HCT116 (cell line): ENCODE results near the gene HOXD9. TPM values are rescaled to one million over a fixed set of nuclear protein-coding genes. Genes with fewer than 3 reads are reported as not detected.

Experiments
- ATAC-seq: fragments of 200-7000 bp; cut with Tn5 transposase; 2 replicates; pipeline ENCODE4 v1.9.1; 2020; ENCODE audit warnings: mild to moderate bottlenecking, moderate library complexity
- BruUV-seq: library from RNA; stranded (reverse); fragments of 400-500 nt; replicated peaks from 2 replicates; lab custom pipeline; 2021; lab: Mats Ljungman, UMichigan
- CTCF ChIA-PET: fragments of 300-600 bp; sonication (Branson Sonifier 250); formaldehyde crosslinking; loops from one replicate; lab custom pipeline; 2021; ENCODE audit warnings: antibody characterized with exemption; lab: Charles Lee
- POLR2A ChIA-PET: fragments of 300-600, 350-600 bp; sonication (Branson Sonifier 250); formaldehyde crosslinking; loops from one replicate; lab custom pipeline; 2021; ENCODE audit warnings: antibody characterized with exemption; lab: Charles Lee
- RAD21 ChIA-PET, 2 experiments: fragments of 300-600 bp; sonication (Branson Sonifier 250); formaldehyde crosslinking; loops; one replicate each; lab custom pipeline; 2023; ENCODE audit warnings: low total read pairs in 2 of 2; ENCODE audit not compliant: uncharacterized antibody in 2 of 2, unreplicated experiment in 2 of 2, low non-redundant PET in 1 of 2; lab: Charles Lee
- DNase-seq: peaks from one replicate; pipeline ENCODE4 v3.0.0-alpha.2; 2010; ENCODE audit warnings: low read depth, low spot score
- H2AFZ ChIP-seq: fragments of 200-600 bp; shearing (Covaris generic), sonication (generic); 2 replicates; pipeline ENCODE4 v1.6.1; 2017; ENCODE audit warnings: low read depth, mixed run types, mixed read lengths, antibody characterized with exemption, low read length; ENCODE audit not compliant: poor library complexity, severe bottlenecking
- H3K27ac ChIP-seq: 2 replicates; pipeline ENCODE4 v1.5.1; 2012; ENCODE audit warnings: low read depth, low read length
- H3K27me3 ChIP-seq: fragments of 200-600 bp; sonication (generic); 2 replicates; pipeline ENCODE4 v1.6.1; 2016; ENCODE audit warnings: mixed run types, low read length, mixed read lengths; ENCODE audit not compliant: insufficient read depth
- H3K36me3 ChIP-seq, 2 experiments: fragments of 200-500 bp in 1 of 2; fragments of 200-600 bp in 1 of 2; sonication (Bioruptor generic) in 1 of 2; sonication (generic) in 1 of 2; 2 replicates each; pipeline versions ENCODE4 v1.5.1 to v1.6.1; 2014 to 2016; ENCODE audit warnings: low read length in 2 of 2, inconsistent platforms in 1 of 2, mixed read lengths in 1 of 2, mixed run types in 1 of 2; ENCODE audit not compliant: insufficient read depth in 2 of 2, control insufficient read depth in 1 of 2
- H3K4me1 ChIP-seq, 2 experiments: fragments of 200-600 bp in 1 of 2; sonication (generic) in 1 of 2; 2 replicates each; pipeline versions ENCODE4 v1.5.1 to v1.6.1; 2012 to 2017; ENCODE audit warnings: low read length in 2 of 2, inconsistent platforms in 1 of 2, mild to moderate bottlenecking in 1 of 2, mixed read lengths in 1 of 2, mixed run types in 1 of 2, moderate library complexity in 1 of 2; ENCODE audit not compliant: insufficient read depth in 2 of 2, control insufficient read depth in 1 of 2
- H3K4me2 ChIP-seq: fragments of 200-600 bp; sonication (generic); 2 replicates; pipeline ENCODE4 v1.6.1; 2017; ENCODE audit warnings: mixed run types, low read length, mixed read lengths
- H3K4me3 ChIP-seq, 2 experiments: fragments of 200-600 bp in 1 of 2; sonication (generic) in 1 of 2; replicated peaks in 1 of 2; 2 replicates each; pipeline ENCODE4 v1.5.1; 2011 to 2016; ENCODE audit warnings: low read length in 2 of 2, control low read depth in 1 of 2, low read depth in 1 of 2, mild to moderate bottlenecking in 1 of 2, mixed read lengths in 1 of 2, mixed run types in 1 of 2
- H3K79me2 ChIP-seq: fragments of 200-600 bp; sonication (generic); 2 replicates; pipeline ENCODE4 v1.6.1; 2017; ENCODE audit warnings: mild to moderate bottlenecking, mixed run types, low read length, moderate library complexity, mixed read lengths; ENCODE audit not compliant: insufficient read depth
- H3K9ac ChIP-seq: fragments of 200-600 bp; sonication (generic); 2 replicates; pipeline ENCODE4 v1.6.1; 2016; ENCODE audit warnings: low read length, mixed read lengths
- H3K9me2 ChIP-seq: fragments of 200-600 bp; sonication (generic), shearing (Covaris generic); 2 replicates; pipeline ENCODE4 v1.6.1; 2017; ENCODE audit warnings: mixed run types, mild to moderate bottlenecking, moderate library complexity; ENCODE audit not compliant: insufficient read depth
- H3K9me3 ChIP-seq, 2 experiments: fragments of 200-500 bp in 1 of 2; fragments of 200-600 bp in 1 of 2; sonication (Bioruptor generic) in 1 of 2; sonication (generic) in 1 of 2; 2 replicates each; pipeline ENCODE4 v1.6.1; 2014 to 2017; ENCODE audit warnings: low read length in 2 of 2, mixed read lengths in 2 of 2, inconsistent platforms in 1 of 2, low read depth in 1 of 2, mild to moderate bottlenecking in 1 of 2, mixed run types in 1 of 2, moderate library complexity in 1 of 2; ENCODE audit not compliant: control insufficient read depth in 1 of 2, insufficient read depth in 1 of 2
- H4K20me1 ChIP-seq: fragments of 200-600 bp; sonication (generic), shearing (Covaris generic); 2 replicates; pipeline ENCODE4 v1.6.1; 2017; ENCODE audit warnings: mixed run types, mild to moderate bottlenecking, moderate library complexity; ENCODE audit not compliant: insufficient read depth
- ELF1 ChIP-seq: IDR thresholded peaks from 2 replicates; pipeline ENCODE4 v1.6.1; 2012; ENCODE audit warnings: low read depth, borderline replicate concordance
- FOSL1 ChIP-seq: IDR thresholded peaks from 2 replicates; pipeline ENCODE4 v1.6.1; 2012; ENCODE audit warnings: low read depth
- POLR2AphosphoS5 ChIP-seq: IDR thresholded peaks from 2 replicates; pipeline ENCODE4 v1.6.1; 2011; ENCODE audit warnings: mild to moderate bottlenecking, low read depth, low read length, moderate library complexity
- SP1 ChIP-seq: IDR thresholded peaks from 2 replicates; pipeline ENCODE4 v1.6.1; 2012; ENCODE audit warnings: low read depth
- SRF ChIP-seq: IDR thresholded peaks from 2 replicates; pipeline ENCODE4 v1.6.1; 2012; ENCODE audit warnings: low read depth
- YY1 ChIP-seq: IDR thresholded peaks from 2 replicates; pipeline ENCODE4 v1.6.1; 2011; ENCODE audit warnings: low read length, low read depth, moderate library complexity, mild to moderate bottlenecking; ENCODE audit not compliant: insufficient replicate concordance; ENCODE audit errors: extremely low read depth
- intact Hi-C: fragments of 100-400 bp; cut with micrococcal nuclease; formaldehyde crosslinking; loops from 2 replicates; pipeline ENCODE4 v1.10.0; 2022
- total RNA-seq: library from RNA; stranded (reverse); gene quantifications from one replicate; pipeline ENCODE4 v1.2.1, GENCODE V29; 2021; ENCODE audit not compliant: unreplicated experiment
- TF ChIP-seq, protein P1 (sequence below): IDR thresholded peaks from 2 replicates; pipeline ENCODE4 v1.6.1; 2012; ENCODE audit warnings: low read depth
- TF ChIP-seq, protein P2 (sequence below): IDR thresholded peaks from 2 replicates; pipeline ENCODE4 v1.6.1; 2012
- TF ChIP-seq, protein P3 (sequence below), 3 experiments: fragments of 200-600 bp in 1 of 3; sonication (generic) in 1 of 3; IDR thresholded peaks in 2 of 3; conservative IDR thresholded peaks in 1 of 3; 2 replicates each; pipeline ENCODE4 v1.5.1; 2012 to 2017; ENCODE audit warnings: low read depth in 2 of 3, low read length in 2 of 3, antibody characterized with exemption in 1 of 3, borderline replicate concordance in 1 of 3, control low read depth in 1 of 3, mild to moderate bottlenecking in 1 of 3, mixed read lengths in 1 of 3, mixed run types in 1 of 3, moderate library complexity in 1 of 3; ENCODE audit not compliant: insufficient read depth in 1 of 3

Gene HOXD9
- total RNA-seq, 1 experiment from 2014 or later = not detected

DNA sequence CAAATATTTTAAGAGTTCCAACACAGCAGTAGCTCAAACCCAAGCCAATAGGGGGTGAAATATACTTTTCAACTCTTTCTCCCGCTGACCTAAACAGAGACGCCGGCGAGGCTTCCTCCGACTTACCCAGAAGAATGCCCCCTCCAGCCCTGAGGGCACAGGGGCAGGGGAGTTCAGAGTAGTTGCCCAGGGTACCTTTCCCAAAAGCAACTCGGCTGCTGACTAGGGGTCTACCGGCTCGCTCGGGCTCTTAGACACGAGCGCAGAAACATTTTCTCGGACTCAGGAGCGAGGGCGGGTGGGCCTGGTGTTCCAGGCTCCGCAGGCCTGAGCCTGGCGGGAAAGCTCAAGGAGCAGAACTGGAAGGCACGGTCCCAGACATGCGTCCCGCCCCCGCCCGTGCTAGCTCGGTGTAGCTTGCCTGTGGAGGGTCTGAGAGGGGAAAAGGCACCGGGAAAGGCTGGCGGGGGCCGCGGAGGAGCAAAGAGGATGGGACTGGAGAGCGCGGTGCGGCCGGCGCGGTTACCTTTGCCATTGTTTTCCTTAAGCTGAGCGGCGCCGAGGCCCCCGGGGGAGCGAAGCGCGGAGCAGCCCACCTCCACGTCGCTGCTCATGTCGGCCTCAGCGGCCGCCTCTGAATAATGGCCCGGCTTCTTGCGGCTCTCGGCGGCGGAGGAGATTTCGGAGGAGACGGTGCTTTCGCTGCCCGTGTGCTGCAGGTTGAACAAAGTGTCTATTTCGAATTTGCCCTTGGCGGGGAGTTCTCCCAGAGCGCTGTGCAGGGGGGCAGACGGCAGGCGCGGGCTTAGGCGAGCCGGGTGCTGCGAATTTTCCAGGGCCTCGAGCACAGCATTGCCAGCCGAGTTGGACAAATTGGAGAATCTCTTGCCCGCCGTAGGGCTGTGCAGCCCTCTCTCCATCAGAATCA, 39.4 kb upstream of the HOXD9 start (continued):
- TF ChIP-seq, protein P1, sequence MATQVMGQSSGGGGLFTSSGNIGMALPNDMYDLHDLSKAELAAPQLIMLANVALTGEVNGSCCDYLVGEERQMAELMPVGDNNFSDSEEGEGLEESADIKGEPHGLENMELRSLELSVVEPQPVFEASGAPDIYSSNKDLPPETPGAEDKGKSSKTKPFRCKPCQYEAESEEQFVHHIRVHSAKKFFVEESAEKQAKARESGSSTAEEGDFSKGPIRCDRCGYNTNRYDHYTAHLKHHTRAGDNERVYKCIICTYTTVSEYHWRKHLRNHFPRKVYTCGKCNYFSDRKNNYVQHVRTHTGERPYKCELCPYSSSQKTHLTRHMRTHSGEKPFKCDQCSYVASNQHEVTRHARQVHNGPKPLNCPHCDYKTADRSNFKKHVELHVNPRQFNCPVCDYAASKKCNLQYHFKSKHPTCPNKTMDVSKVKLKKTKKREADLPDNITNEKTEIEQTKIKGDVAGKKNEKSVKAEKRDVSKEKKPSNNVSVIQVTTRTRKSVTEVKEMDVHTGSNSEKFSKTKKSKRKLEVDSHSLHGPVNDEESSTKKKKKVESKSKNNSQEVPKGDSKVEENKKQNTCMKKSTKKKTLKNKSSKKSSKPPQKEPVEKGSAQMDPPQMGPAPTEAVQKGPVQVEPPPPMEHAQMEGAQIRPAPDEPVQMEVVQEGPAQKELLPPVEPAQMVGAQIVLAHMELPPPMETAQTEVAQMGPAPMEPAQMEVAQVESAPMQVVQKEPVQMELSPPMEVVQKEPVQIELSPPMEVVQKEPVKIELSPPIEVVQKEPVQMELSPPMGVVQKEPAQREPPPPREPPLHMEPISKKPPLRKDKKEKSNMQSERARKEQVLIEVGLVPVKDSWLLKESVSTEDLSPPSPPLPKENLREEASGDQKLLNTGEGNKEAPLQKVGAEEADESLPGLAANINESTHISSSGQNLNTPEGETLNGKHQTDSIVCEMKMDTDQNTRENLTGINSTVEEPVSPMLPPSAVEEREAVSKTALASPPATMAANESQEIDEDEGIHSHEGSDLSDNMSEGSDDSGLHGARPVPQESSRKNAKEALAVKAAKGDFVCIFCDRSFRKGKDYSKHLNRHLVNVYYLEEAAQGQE = no peak
- TF ChIP-seq, protein P2, sequence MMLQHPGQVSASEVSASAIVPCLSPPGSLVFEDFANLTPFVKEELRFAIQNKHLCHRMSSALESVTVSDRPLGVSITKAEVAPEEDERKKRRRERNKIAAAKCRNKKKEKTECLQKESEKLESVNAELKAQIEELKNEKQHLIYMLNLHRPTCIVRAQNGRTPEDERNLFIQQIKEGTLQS = no peak
- TF ChIP-seq YY1 = no peak
- no peak for TF ChIP-seq SP1
- TF ChIP-seq ELF1 = no peak

DNA sequence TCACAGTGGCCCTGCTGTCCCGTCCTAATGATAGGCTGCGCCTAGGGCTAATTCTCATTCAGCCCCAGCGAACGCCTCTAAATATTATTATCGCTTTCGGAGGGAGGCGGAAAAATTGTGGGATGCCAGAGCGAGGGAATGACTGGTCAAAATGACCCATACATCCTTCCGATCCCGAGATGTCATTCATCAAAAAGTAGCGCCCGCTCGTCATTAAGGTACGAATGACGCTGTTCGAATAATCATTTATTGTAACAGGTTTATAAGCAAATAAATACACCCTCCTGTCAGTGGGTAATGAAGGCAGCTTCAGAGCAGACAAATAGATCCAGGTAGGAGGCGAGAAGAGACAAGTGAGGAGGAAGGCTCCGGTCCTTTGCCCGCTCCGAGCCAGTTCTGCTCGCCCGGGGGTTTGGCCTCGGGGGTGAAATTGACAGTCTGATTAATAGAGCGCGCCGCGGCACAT, 38.7 kb upstream of the HOXD9 start, which contains the start of gene EVX2:
Gene EVX2 (minus strand): TSS at position 167 of the 466 bp plus-strand sequence. CDS start 186 bp downstream, outside the sequence.
- DNase-seq (no peak), ATAC-seq (no peak)
- Histone ChIP-seq H2AFZ (no peak within 1 kb of the TSS), H3K36me3 (no peaks in the 10 kb centered on the region), H4K20me1 (no peaks in the 10 kb centered on the region), H3K9ac (no peak within 1 kb of the TSS), H3K27me3 (no peaks in the 10 kb centered on the region), H3K79me2 (no peaks in the 10 kb centered on the region), H3K27ac (no peak within 1 kb of the TSS), H3K4me2 (no peak within 1 kb of the TSS), H3K9me2 (no peaks in the 10 kb centered on the region), H3K4me3 (no peak within 1 kb of the TSS), H3K4me1 (no peaks in the 10 kb centered on the region), H3K9me3 (no peaks in the 10 kb centered on the region; a peak in 1 of 4 replicates)
- no TSS peak for BruUV-seq
- ChIA-PET CTCF (no interaction called here), RAD21 (no interaction called here), POLR2A (no interaction called here)
- TF ChIP-seq SRF (no peak), POLR2AphosphoS5 (no peak), FOSL1 (no peak)
- TF ChIP-seq, protein P3, sequence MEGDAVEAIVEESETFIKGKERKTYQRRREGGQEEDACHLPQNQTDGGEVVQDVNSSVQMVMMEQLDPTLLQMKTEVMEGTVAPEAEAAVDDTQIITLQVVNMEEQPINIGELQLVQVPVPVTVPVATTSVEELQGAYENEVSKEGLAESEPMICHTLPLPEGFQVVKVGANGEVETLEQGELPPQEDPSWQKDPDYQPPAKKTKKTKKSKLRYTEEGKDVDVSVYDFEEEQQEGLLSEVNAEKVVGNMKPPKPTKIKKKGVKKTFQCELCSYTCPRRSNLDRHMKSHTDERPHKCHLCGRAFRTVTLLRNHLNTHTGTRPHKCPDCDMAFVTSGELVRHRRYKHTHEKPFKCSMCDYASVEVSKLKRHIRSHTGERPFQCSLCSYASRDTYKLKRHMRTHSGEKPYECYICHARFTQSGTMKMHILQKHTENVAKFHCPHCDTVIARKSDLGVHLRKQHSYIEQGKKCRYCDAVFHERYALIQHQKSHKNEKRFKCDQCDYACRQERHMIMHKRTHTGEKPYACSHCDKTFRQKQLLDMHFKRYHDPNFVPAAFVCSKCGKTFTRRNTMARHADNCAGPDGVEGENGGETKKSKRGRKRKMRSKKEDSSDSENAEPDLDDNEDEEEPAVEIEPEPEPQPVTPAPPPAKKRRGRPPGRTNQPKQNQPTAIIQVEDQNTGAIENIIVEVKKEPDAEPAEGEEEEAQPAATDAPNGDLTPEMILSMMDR (IDR thresholded peaks at IDR 0.05 in 2 of 3, conservative IDR thresholded peaks at IDR 0.05 in 1 of 3; ENCODE audit: borderline replicate concordance in 1 of 3, insufficient read depth in 1 of 3, low read depth in 2 of 3, low read length in 2 of 3) = no peak
- intact Hi-C loops = loop anchor here (5.0 kb wide), 1 partner anchor 1387 kb away; no protein-coding TSS in a partner anchor
